Left lobe of liver (tissue), 2 donors: Measurements from ENCODE around the gene CACNA1C. TPM values are rescaled to one million over a fixed set of nuclear protein-coding genes. Genes with fewer than 3 reads are reported as not detected.

Source experiments
- ATAC-seq: fragments of 200-7000 bp; cut with Tn5 transposase; one replicate; pipeline ENCODE4 v1.9.1; 2020; ENCODE audit warnings: mild to moderate bottlenecking, moderate library complexity
- DNase-seq: peaks from one replicate; pipeline ENCODE4 v3.0.0-alpha.2; 2020; ENCODE audit warnings: low spot score
- total RNA-seq: library from RNA; stranded (reverse); gene quantifications from one replicate; pipeline ENCODE4 v1.2.1, GENCODE V29; 2021
- donor health status: DM: no; HTN: no; CAD: no; lungs with moderate emphysema.
- donor health status: DM: no; HTN: yes; CAD: no.

CACNA1C gene
- total RNA-seq, 1 donor from 2014 or later: 0.83 TPM

GRCh38 chr12:2643576-2644135 lies 590.9 kb downstream of the CACNA1C start:
- no peak for ATAC-seq
- DNase-seq: no peak

GRCh38 chr12:2644683-2645405 lies 592.1 kb downstream of the CACNA1C start:
- no peak for DNase-seq
- no peak for ATAC-seq

DNA sequence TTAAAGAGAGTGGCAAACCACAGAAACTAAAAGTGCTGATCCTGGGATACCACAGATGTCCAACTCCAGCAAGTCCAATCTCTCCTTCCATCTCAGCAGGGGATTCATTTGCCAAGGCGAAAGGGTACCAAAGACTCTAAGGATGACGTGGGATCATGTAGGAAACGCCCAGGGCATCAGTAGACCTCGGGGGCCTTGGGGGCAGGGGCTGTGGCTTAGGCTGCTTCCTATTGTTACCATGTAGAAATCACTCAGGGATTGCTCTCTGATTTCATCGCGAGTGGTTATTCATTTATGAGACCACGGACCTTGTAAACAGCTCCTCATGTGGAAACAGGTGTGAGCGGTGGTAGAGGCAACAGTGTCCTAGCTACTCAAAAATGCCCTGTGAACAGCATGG lies 592.7 kb downstream of the CACNA1C start:
- no peak for DNase-seq

DNA sequence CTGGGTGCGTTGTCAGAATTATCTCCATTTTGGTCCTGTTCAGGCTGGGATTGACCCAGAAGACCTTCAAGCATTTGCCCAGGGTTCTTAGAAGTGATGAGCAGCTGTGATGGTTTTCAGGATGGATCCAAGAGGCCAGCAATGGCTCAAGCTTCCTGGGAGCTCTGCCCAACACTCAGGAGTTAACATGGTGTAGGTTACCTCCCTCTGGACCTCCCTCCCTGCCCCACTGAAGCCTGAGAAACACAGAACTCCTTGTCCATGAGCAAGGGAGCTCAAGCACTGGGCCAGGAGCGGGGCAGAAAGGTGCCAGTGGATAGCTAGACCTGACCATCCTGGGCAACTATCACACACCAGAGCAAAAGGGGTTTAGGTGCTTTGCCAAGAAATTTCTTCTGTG lies 593.6 kb downstream of the CACNA1C start:
- ATAC-seq (no peak), DNase-seq (no peak)

More for the DNA sequence above, 592.7 kb downstream of the CACNA1C start:
- no peak for ATAC-seq

GRCh38 chr12:2647186-2647585 lies 594.4 kb downstream of the CACNA1C start:
- DNase-seq: no peak
- no peak for ATAC-seq

GRCh38 chr12:2648406-2648805 lies 595.6 kb downstream of the CACNA1C start:
- DNase-seq (no peak), ATAC-seq (no peak)

DNA sequence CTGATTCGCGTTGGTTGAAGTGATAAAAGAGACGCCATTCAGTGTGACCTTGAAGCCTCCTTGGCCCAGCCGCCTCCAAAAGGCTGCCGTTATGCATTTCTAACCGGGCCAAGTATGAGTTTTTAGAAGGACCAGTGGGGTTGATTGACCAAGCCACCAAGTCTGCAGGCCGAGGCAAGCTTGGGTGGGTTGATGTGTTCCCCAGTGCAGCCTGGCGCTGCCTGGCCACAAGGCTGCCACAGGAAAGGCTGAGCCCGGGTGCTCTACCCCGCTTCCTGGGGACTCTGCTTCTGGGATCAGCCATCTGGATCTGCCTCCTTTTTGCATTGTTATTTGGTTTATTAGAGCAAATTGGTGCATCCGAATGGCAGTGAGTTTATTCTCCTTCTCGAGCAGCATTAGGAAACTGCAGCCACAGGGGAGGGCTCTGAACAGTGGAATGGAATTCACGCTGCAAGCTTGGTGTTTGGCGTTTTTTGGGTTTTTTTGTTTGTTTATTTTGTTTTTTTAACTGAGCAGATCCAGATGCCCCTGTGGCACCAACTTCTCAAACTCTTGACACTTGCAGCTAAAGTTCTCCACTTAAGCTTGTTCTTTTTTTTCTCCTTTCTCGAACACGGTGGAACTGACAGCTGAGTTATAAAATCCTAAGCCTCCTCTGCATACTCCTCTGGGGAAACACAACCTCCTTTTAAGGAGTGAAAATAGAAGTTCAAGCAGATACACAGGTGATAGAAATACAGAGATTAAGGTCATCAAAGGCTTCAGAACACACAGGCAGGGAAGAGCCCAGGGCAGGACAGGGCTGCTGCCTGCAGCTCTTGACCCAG lies 596.6 kb downstream of the CACNA1C start:
- no peak for ATAC-seq
- no peak for DNase-seq

- no peak for DNase-seq
- no peak for ATAC-seq
These were observed 597.7 kb downstream of the CACNA1C start for GRCh38 chr12:2650261-2651067.

GRCh38 chr12:2651068-2651965 lies 598.5 kb downstream of the CACNA1C start:
- ATAC-seq: peak; percentile 35
- no peak for DNase-seq

DNA sequence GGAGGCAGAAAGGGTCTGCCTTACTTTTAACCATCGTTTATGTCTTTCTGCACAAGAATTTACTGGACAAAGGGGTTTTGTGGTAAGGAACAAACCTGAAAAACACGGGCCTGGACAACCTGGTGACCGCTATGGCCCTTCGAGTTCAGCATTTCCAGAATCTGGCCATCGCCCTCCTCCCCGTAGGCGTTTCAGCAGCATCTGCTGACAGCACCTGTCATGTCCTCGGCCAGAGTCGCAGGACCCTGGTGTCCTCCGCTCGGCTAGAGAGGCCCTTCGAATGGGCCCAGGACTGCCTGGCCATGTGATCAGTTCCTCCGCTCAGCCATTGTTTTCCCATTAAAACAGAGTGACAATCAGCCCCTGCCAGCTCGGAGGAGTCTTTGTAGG lies 599.2 kb downstream of the CACNA1C start:
- DNase-seq (no peak), ATAC-seq (no peak)

- ATAC-seq: no peak
- DNase-seq: peak; percentile 36
These were observed 599.8 kb downstream of the CACNA1C start for GRCh38 chr12:2652401-2653081.

DNA sequence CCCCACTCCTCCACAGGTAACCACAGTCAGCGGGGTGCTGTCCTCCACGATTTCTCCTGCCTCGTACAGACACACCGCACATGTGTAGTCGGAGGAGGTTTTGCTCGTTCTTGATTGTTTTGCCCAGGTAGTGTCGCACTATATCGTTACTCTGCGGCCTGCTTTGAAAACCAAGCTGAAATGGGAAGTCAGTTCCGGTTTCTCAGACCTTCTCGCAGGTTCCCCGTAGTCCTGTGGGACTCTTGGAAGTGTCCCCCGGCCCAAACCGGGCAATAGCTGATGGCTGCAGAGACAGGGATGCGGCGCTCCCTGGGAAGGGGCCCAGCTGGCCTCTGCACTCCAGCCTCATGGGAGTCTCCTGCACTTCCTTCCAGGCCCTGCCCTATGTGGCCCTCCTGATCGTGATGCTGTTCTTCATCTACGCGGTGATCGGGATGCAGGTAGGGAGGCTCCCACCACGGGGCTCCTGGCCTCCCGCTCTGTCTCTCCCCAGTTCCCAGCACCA lies 600.7 kb downstream of the CACNA1C start:
- no peak for ATAC-seq
- no peak for DNase-seq

DNA sequence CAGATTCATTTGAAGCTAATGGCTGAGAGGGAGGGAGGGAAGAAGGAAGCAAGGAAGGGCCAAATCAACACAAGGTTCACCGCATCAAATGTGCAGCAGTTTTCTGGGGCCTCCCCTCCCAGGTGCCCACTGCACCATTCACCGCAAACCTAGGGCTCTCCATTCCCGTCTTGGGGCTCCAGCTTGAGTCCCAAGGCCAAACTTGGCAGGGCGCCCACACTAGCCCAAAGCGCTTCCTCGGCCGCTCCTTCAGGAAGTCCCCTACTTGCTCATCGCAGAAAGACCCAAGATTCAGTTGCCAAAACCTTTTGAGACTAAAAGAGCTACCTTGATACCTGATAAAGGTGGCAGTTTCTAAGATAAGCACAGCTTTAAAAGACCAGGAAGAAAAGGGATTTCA lies 601.5 kb downstream of the CACNA1C start:
- ATAC-seq (no peak), DNase-seq (no peak)

- no peak for ATAC-seq
- DNase-seq: no peak
These were observed 602.0 kb downstream of the CACNA1C start for GRCh38 chr12:2654741-2655140.

- DNase-seq (no peak), ATAC-seq (no peak)
These were observed 609.7 kb downstream of the CACNA1C start for GRCh38 chr12:2662524-2662923.

GRCh38 chr12:2664721-2665577 lies 612.2 kb downstream of the CACNA1C start:
- ATAC-seq: no peak
- no peak for DNase-seq

- ATAC-seq (no peak), DNase-seq (no peak)
These were observed 613.6 kb downstream of the CACNA1C start for GRCh38 chr12:2666411-2666810.

GRCh38 chr12:2666846-2667245 lies 614.1 kb downstream of the CACNA1C start:
- ATAC-seq (no peak), DNase-seq (no peak)
